ENCODE data around the gene SMPD3. TPM values are rescaled to one million over a fixed set of nuclear protein-coding genes. Genes with fewer than 3 reads are reported as not detected.

SMPD3 gene
- total and polyA plus RNA-seq, 7 donors, result 0.04 to 0.21 (median 0.08) TPM

- no peak overlapping the region for H3K27ac ChIP-seq
- no peak for ATAC-seq
- 80 to 86% (median 83%) methylated on average over 23 of the region's 23 CpGs for WGBS, 3 donors
- no peaks in the 10 kb centered on the region for H3K4me1 ChIP-seq
- H3K36me3 ChIP-seq (ENCODE audit: insufficient read depth in 1 of 2, low read depth in 1 of 2), result peaks cover 0 to 61% of the 10 kb centered on the region in 2 donors
- no peak overlapping the region for H3K4me3 ChIP-seq
- no peaks in the 10 kb centered on the region for H3K27me3 ChIP-seq (ENCODE audit: insufficient read depth in 3 of 3, low read length in 2 of 3)
- intact Hi-C loops (cut with DNase I), result loop anchor here in 1 of 2 donors (10.0 kb wide), 1 partner anchor 155 kb away; no protein-coding TSS in a partner anchor
- TF ChIP-seq CTCF (IDR thresholded peaks at IDR 0.05), result no peak
- no peaks in the 10 kb centered on the region for H3K9me3 ChIP-seq
- no peak for DNase-seq
Observed at GRCh38 chr16:68359398-68360191, 88.7 kb downstream of the SMPD3 start.

GRCh38 chr16:68358951-68359350 is 89.4 kb downstream of the SMPD3 start:
- no peaks in the 10 kb centered on the region for H3K4me1 ChIP-seq
- no peak for ATAC-seq
- WGBS, 3 donors, result 88 to 96% (median 88%) methylated on average over 13 of the region's 13 CpGs
- no peaks in the 10 kb centered on the region for H3K27me3 ChIP-seq (ENCODE audit: insufficient read depth in 3 of 3, low read length in 2 of 3)
- intact Hi-C loops (cut with DNase I), result no loop called here
- peaks cover 0 to 67% of the 10 kb centered on the region in 2 donors for H3K36me3 ChIP-seq (ENCODE audit: insufficient read depth in 1 of 2, low read depth in 1 of 2)
- H3K9me3 ChIP-seq, result no peaks in the 10 kb centered on the region
- DNase-seq, result no peak
- no peak overlapping the region for H3K4me3 ChIP-seq
- no peak overlapping the region for H3K27ac ChIP-seq
- no peak for TF ChIP-seq CTCF (IDR thresholded peaks at IDR 0.05)

GRCh38 chr16:68357923-68358322 is 90.4 kb downstream of the SMPD3 start:
- H3K9me3 ChIP-seq, result no peaks in the 10 kb centered on the region
- no peak overlapping the region for H3K4me3 ChIP-seq
- no peak for TF ChIP-seq CTCF (IDR thresholded peaks at IDR 0.05)
- H3K36me3 ChIP-seq (ENCODE audit: insufficient read depth in 1 of 2, low read depth in 1 of 2), result peaks cover 6 to 78% of the 10 kb centered on the region in 2 donors
- peak in 3 of 4 donors; percentile 19 to 53 (median 29) for ATAC-seq
- DNase-seq, result no peak
- no peaks in the 10 kb centered on the region for H3K4me1 ChIP-seq
- H3K27me3 ChIP-seq (ENCODE audit: insufficient read depth in 3 of 3, low read length in 2 of 3), result no peaks in the 10 kb centered on the region
- intact Hi-C loops (cut with DNase I), result no loop called here
- 75 to 95% (median 76%) methylated on average over 11 of the region's 11 CpGs for WGBS, 3 donors
- no peak overlapping the region for H3K27ac ChIP-seq

GRCh38 chr16:68357521-68357922 is 90.8 kb downstream of the SMPD3 start:
- Histone ChIP-seq H3K4me1 (no peaks in the 10 kb centered on the region), H3K36me3 (ENCODE audit: insufficient read depth in 1 of 2, low read depth in 1 of 2) (peaks cover 6 to 82% of the 10 kb centered on the region in 2 donors), H3K27ac (no peak overlapping the region), H3K27me3 (ENCODE audit: insufficient read depth in 3 of 3, low read length in 2 of 3) (no peaks in the 10 kb centered on the region), H3K9me3 (no peaks in the 10 kb centered on the region), H3K4me3 (no peak overlapping the region)
- WGBS, 3 donors, result 75 to 92% (median 85%) methylated on average over 9 of the region's 9 CpGs
- intact Hi-C loops (cut with DNase I), result no loop called here
- no peak for TF ChIP-seq CTCF (IDR thresholded peaks at IDR 0.05)
- ATAC-seq (no peak), DNase-seq (no peak)
